Adrenal gland (tissue), 12 donors: ENCODE results near the gene SLC16A1. TPM values are rescaled to one million over a fixed set of nuclear protein-coding genes. Genes with fewer than 3 reads are reported as not detected.

Experiments
- DNase-seq, 7 donors: peaks; one replicate each; pipeline ENCODE4 v3.0.0-alpha.2; 2019 to 2020
- H3K27ac ChIP-seq, 5 donors: fragments of 200-600 bp; sonication (generic) in 4 of 5; 1 replicate in 3 of 5; 2 replicates in 2 of 5; pipeline versions ENCODE4 v1.5.1 to v1.8.0; 2016 to 2020; ENCODE audit warnings: mild to moderate bottlenecking in 1 of 5
- H3K27me3 ChIP-seq: fragments of 200-600 bp; 2 replicates; pipeline ENCODE4 v1.8.0; 2021
- H3K36me3 ChIP-seq, 2 donors: fragments of 200-600 bp; replicated peaks in 1 of 2; 1 replicate in 1 of 2; 2 replicates in 1 of 2; pipeline versions ENCODE4 v1.5.1 to v1.8.0; 2018 to 2022
- H3K4me1 ChIP-seq, 2 donors: fragments of 200-600 bp; replicated peaks in 1 of 2; 1 replicate in 1 of 2; 2 replicates in 1 of 2; pipeline versions ENCODE4 v1.5.1 to v1.8.0; 2018 to 2021
- H3K4me3 ChIP-seq, 4 donors: fragments of 200-600 bp; sonication (generic) in 3 of 4; one replicate each; pipeline ENCODE4 v1.5.1; 2016 to 2018
- H3K9me3 ChIP-seq, 3 donors: fragments of 200-600 bp; sonication (generic) in 1 of 3; replicated peaks in 1 of 3; 1 replicate in 2 of 3; 2 replicates in 1 of 3; pipeline versions ENCODE4 v1.5.1 to v1.8.0; 2016 to 2021
- POLR2A ChIP-seq, 2 donors: fragments of 450-650 bp; IDR thresholded peaks; one replicate each; pipeline ENCODE4 v1.6.1; 2017; ENCODE audit warnings: antibody characterized with exemption in 2 of 2, mild to moderate bottlenecking in 2 of 2, moderate library complexity in 1 of 2
- WGBS, 4 donors: extraction: QIAGEN DNeasy Blood & Tissue Kit in 2 of 4; methylation state at CpG; one replicate each; pipeline versions ENCODE4 v1.1.5 to v1.1.7; 2013 to 2017; 5-methylcytosine and 5-hydroxymethylcytosine counted together
- intact Hi-C, 2 donors: fragments of 100-400 bp; cut with DNase I; formaldehyde crosslinking; loops; one replicate each; pipeline versions ENCODE4 v1.14.1 to v1.15.0; 2022 to 2023
- polyA plus RNA-seq, 3 donors: library from polyadenylated mRNA; stranded (reverse); fragments of 200-250 nt in 2 of 3; fragments of 350-450 nt in 1 of 3; fragmentation: Illumina TruSeq in 1 of 3; extraction: RNeasy Lipid Tissue Mini Kit (QIAGEN cat#74804) in 1 of 3; gene quantifications; one replicate each; pipeline ENCODE4 v1.2.3, GENCODE V29; 2013 to 2014
- total RNA-seq, 9 donors: library from RNA; depleted of rRNA in 4 of 9; stranded (reverse); fragments of >200 nt in 4 of 9; fragments of 120-200 nt in 1 of 9; fragmentation: NEBNext Ultra II Directional in 1 of 9; extraction: Animal tissue kit (Norgen Biotek cat#: 25700) in 1 of 9; gene quantifications; one replicate each; pipeline versions ENCODE4 v1.1.0 to v1.2.4, GENCODE V29; 2013 to 2023
- TF ChIP-seq, protein P1 (sequence below), 6 experiments: fragments of 450-650 bp in 4 of 6; fragments of 200-600 bp in 2 of 6; sonication (generic) in 1 of 6; IDR thresholded peaks; 1 replicate in 5 of 6; 2 replicates in 1 of 6; pipeline versions ENCODE4 v1.5.1 to v1.8.0; 2016 to 2021; ENCODE audit warnings: antibody characterized with exemption in 6 of 6, mild to moderate bottlenecking in 2 of 6, moderate library complexity in 1 of 6
- donor health status: healthy with polysubstance abuse.
- donor health status: Bipolar disorder and iron deficiency.
- donor health status: DM: yes; HTN: yes; CAD: no.
- donor health status: DM: no; HTN: no; CAD: no.
- donor health status: DM: no; HTN: no; CAD: no.
- donor health status: DM: yes; HTN: yes; CAD: no.

SLC16A1 gene
- total and polyA plus RNA-seq, 12 donors: 6.0 to 67.9 (median 27.5) TPM

DNA sequence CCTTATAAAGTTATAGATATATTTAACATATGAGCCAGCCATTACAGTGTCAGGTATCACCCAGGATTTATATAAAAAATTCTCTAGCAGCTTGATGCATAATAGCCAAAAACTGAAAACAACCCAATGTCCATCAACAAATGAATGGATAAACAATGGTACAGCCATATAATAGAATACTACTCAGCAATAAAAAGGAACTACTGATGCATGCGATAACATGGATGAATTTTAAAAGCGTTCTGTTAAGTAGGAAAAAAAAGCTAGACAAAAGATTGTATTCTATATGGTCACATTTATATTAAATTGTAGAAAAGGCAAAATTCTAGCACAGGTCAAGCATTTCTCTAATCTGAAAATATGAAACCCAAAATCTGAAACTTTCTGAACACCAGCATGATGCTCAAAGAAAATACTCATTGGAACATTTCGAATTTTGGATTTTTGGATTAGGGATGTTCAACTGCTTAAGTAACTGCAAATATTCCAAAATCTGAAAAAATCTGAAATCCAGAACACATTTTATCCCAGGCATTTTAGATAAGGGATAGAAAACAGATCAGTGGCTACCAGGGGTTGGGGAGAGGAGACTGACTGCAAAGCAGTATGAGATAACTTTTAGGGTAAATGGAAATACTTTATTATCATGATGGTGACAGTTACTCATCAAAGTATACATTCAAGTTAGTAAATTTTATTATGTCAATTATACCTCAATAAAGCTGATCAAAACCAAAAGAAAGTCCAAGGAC lies 22.0 kb downstream of the SLC16A1 start:
- Histone ChIP-seq H3K9me3 (no peaks in the 10 kb centered on the region), H3K4me1 (peaks cover 0 to 29% of the 10 kb centered on the region in 2 donors), H3K4me3 (no peak overlapping the region), H3K27ac (no peak overlapping the region), H3K27me3 (no peaks in the 10 kb centered on the region), H3K36me3 (no peaks in the 10 kb centered on the region)
- intact Hi-C loops: no loop called here
- no peak for DNase-seq
- TF ChIP-seq POLR2A (IDR thresholded peaks at IDR 0.05): no peak
- TF ChIP-seq, protein P1, sequence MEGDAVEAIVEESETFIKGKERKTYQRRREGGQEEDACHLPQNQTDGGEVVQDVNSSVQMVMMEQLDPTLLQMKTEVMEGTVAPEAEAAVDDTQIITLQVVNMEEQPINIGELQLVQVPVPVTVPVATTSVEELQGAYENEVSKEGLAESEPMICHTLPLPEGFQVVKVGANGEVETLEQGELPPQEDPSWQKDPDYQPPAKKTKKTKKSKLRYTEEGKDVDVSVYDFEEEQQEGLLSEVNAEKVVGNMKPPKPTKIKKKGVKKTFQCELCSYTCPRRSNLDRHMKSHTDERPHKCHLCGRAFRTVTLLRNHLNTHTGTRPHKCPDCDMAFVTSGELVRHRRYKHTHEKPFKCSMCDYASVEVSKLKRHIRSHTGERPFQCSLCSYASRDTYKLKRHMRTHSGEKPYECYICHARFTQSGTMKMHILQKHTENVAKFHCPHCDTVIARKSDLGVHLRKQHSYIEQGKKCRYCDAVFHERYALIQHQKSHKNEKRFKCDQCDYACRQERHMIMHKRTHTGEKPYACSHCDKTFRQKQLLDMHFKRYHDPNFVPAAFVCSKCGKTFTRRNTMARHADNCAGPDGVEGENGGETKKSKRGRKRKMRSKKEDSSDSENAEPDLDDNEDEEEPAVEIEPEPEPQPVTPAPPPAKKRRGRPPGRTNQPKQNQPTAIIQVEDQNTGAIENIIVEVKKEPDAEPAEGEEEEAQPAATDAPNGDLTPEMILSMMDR (IDR thresholded peaks at IDR 0.05): no peak
- WGBS, 4 donors: 90 to 97% (median 92%) methylated on average over 3 of the region's 3 CpGs

DNA sequence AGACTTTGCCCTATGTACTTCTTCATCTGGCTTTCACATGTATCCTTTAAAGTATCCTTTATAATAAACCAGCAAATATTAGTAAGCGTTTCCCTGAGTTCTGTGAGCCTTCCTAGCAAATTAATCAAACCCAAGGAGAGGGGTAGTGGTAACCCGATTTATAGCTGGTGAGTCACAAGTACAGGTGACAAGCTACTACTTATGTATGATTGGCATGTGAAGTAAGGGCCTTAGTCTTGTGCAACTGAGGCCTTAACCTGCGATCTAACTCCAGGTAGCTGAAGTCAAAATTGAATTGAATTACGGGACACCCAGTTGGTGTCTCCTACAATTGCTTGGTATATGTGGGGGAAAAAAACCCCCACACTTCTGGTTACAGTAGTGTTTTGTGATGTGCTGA lies 26.0 kb downstream of the SLC16A1 start:
- intact Hi-C loops: no loop called here
- H3K4me1 ChIP-seq: peaks cover 0 to 2% of the 10 kb centered on the region in 2 donors
- no peak overlapping the region for H3K27ac ChIP-seq
- no peaks in the 10 kb centered on the region for H3K27me3 ChIP-seq
- no peaks in the 10 kb centered on the region for H3K36me3 ChIP-seq
- WGBS, 4 donors: 85 to 93% (median 90%) methylated on average over 4 of the region's 4 CpGs
- H3K4me3 ChIP-seq: no peak overlapping the region
- no peaks in the 10 kb centered on the region for H3K9me3 ChIP-seq
- DNase-seq: no peak
- no peak for TF ChIP-seq POLR2A (IDR thresholded peaks at IDR 0.05)
- TF ChIP-seq, protein P1 (IDR thresholded peaks at IDR 0.05): no peak

DNA sequence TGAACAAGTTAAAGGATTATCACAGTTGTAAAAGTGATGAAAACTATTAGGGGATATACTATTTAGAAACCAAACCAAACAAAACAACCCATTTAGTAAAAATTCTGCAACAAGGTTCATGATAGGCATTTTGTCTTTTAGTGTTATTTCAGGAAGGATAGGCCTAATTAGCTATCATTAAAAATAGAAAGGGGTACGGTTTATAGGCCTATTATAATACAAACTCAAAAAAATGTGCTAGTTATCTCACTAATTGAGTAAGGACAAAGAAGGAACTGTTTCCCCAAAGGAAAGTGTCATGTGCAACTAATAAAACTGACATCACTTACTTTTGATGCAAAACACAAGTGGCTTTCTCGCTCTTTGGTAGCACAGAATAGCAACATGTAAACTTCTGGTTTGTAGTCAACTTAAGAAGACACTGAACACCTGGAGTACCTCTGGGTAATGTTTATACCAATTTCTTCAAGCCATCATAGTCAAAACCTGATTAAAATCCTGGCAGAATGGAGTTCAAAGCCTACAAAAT lies 28.5 kb downstream of the SLC16A1 start:
- TF ChIP-seq POLR2A (IDR thresholded peaks at IDR 0.05): no peak
- TF ChIP-seq, protein P1 (IDR thresholded peaks at IDR 0.05): no peak
- no peaks in the 10 kb centered on the region for H3K27me3 ChIP-seq
- no peak for DNase-seq
- no peak overlapping the region for H3K27ac ChIP-seq
- 83 to 93% (median 90%) methylated on average over 2 of the region's 2 CpGs for WGBS, 4 donors
- no peaks in the 10 kb centered on the region for H3K4me1 ChIP-seq
- H3K4me3 ChIP-seq: no peak overlapping the region
- H3K36me3 ChIP-seq: no peaks in the 10 kb centered on the region
- intact Hi-C loops: no loop called here
- no peaks in the 10 kb centered on the region for H3K9me3 ChIP-seq

DNA sequence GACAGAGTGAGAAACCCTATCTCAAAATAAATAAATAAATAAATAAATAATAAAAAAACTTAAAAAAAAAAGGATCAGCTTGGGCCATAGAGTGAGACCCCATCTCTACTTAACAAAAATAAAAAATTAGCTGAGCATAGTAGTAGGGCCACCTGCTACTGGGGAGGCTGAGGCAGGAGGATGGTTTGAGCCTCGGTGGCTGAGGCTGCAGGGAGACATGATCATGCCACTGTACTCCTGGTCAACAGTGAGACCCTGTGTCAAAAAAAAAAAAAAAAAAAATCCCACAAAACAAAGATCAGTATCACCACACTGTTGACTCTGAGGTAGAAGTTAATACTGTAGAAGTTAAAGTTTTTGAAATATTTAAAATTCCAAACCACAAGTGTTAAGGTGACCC lies 29.1 kb downstream of the SLC16A1 start:
- H3K27me3 ChIP-seq: no peaks in the 10 kb centered on the region
- DNase-seq: no peak
- no peaks in the 10 kb centered on the region for H3K9me3 ChIP-seq
- 81 to 100% (median 100%) methylated on average over 1 of the region's 1 CpG for WGBS, 4 donors
- no peak overlapping the region for H3K4me3 ChIP-seq
- TF ChIP-seq, protein P1 (IDR thresholded peaks at IDR 0.05): no peak
- TF ChIP-seq POLR2A (IDR thresholded peaks at IDR 0.05): no peak
- no peaks in the 10 kb centered on the region for H3K36me3 ChIP-seq
- intact Hi-C loops: no loop called here
- no peaks in the 10 kb centered on the region for H3K4me1 ChIP-seq
- H3K27ac ChIP-seq: no peak overlapping the region
